Endodermal cell (in vitro differentiated cells): Measurements from ENCODE around the gene TECTA. TPM values are rescaled to one million over a fixed set of nuclear protein-coding genes. Genes with fewer than 3 reads are reported as not detected.

Experiments used
- DNase-seq: peaks from one replicate; pipeline ENCODE4 v3.0.0-alpha.2; 2017
- H3K27ac ChIP-seq: 2 replicates; pipeline ENCODE4 v1.5.1; 2013; ENCODE audit warnings: mild to moderate bottlenecking, low read depth, low read length, moderate library complexity
- H3K27me3 ChIP-seq: 2 replicates; pipeline ENCODE4 v1.6.1; 2013; ENCODE audit warnings: mild to moderate bottlenecking, low read length, moderate library complexity; ENCODE audit not compliant: insufficient read depth, control insufficient read depth, poor library complexity, severe bottlenecking
- H3K36me3 ChIP-seq: 2 replicates; pipeline ENCODE4 v1.7.0; 2013; ENCODE audit warnings: mild to moderate bottlenecking, low read length, moderate library complexity; ENCODE audit not compliant: control insufficient read depth, insufficient read depth
- H3K4me1 ChIP-seq: one replicate; pipeline ENCODE4 v1.7.0; 2013; ENCODE audit warnings: low read length; ENCODE audit not compliant: control insufficient read depth, insufficient read depth
- H3K4me3 ChIP-seq: 2 replicates; pipeline ENCODE4 v1.5.1; 2013; ENCODE audit warnings: mild to moderate bottlenecking, low read length, moderate library complexity
- H3K9ac ChIP-seq: 2 replicates; pipeline ENCODE4 v1.6.1; 2013; ENCODE audit warnings: mild to moderate bottlenecking, low read length, moderate library complexity; ENCODE audit not compliant: poor library complexity, severe bottlenecking; ENCODE audit errors: extremely low read depth
- H3K9me3 ChIP-seq: 2 replicates; pipeline ENCODE4 v1.6.1; 2013; ENCODE audit warnings: mild to moderate bottlenecking, low read length, moderate library complexity; ENCODE audit not compliant: control insufficient read depth
- H3K27ac Mint-ChIP-seq: 2 replicates; pipeline ENCODE4 v1.8.0; 2020; ENCODE audit warnings: mixed read lengths
- H3K27me3 Mint-ChIP-seq: 2 replicates; pipeline ENCODE4 v1.8.0; 2021; ENCODE audit warnings: mild to moderate bottlenecking, mixed read lengths; ENCODE audit not compliant: insufficient read depth
- H3K36me3 Mint-ChIP-seq: 2 replicates; pipeline ENCODE4 v1.8.0; 2020; ENCODE audit warnings: low read depth, mixed read lengths
- H3K4me1 Mint-ChIP-seq: 2 replicates; pipeline ENCODE4 v1.8.0; 2020; ENCODE audit warnings: mixed read lengths
- H3K4me3 Mint-ChIP-seq: 2 replicates; pipeline ENCODE4 v1.8.0; 2020; ENCODE audit warnings: mild to moderate bottlenecking, moderate library complexity, mixed read lengths
- H3K9me3 Mint-ChIP-seq: 2 replicates; pipeline ENCODE4 v1.8.0; 2020; ENCODE audit warnings: mild to moderate bottlenecking, mixed read lengths
- CTCF ChIP-seq: fragments of 200-600 bp; sonication (generic); conservative IDR thresholded peaks from 2 replicates; pipeline ENCODE4 v1.5.0; 2021; ENCODE audit warnings: antibody characterized with exemption, mild to moderate bottlenecking
- WGBS, 2 experiments: methylation state at CpG; one replicate each; pipeline versions ENCODE4 v1.1.5 to v1.1.7; 2013; ENCODE audit warnings: missing lambda C conversion rate in 2 of 2, mixed read lengths in 1 of 2; ENCODE audit not compliant: insufficient coverage in 1 of 2, insufficient read length in 1 of 2; 5-methylcytosine and 5-hydroxymethylcytosine counted together
- total RNA-seq, 2 donors: library from RNA; stranded (reverse); fragmentation: NEBNext Ultra II Directional in 1 of 2; extraction: Animal tissue kit (Norgen Biotek cat#: 25700) in 1 of 2; gene quantifications; 2 replicates in 1 of 2; 3 replicates in 1 of 2; pipeline ENCODE4 v1.2.1, GENCODE V29; 2021

TECTA gene
- total RNA-seq, 2 donors from 2014 or later, result 1.4 to 2.2 TPM

DNA sequence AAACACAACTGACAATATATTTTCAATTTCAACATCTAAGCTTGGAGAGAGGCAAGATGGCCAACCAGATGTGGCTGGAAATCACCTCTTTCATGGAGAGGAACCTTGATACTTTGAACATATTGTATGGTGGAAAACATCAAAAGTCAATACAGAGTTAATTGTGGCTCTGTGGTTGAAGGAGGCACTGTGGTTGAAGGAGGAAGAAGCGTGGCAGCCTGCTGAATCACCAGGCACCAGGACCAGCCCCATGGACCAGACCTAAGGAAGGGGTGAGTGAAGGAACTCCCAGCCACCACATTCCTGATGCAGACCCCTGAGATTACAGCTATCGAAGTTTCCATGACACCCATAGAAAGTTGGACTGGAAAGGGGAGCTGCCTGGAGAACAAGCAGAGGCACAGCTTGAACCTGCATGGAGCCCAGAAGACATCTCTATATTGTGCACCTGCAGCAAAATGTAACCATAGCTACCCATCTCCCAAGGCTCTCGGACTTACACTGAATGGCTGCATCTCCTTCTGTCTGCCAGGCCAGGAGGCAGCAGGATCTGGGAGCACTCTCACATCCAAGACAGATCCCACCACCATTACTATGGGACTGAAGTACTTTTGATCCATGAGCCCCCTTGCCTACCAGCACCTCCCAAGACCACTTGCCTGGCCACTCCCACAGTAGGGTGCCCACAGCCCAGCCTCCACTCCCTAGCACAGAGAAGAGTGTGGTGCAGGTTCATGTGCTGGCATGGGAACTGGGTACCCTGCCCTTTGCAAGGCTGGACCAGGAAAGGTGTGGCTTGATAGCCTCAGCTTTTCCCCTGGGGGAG lies 111.7 kb downstream of the TECTA start:
- Mint-ChIP-seq H3K27me3 (peaks cover 1% of the 10 kb centered on the region), H3K27ac (no peak overlapping the region), H3K4me3 (no peak overlapping the region), H3K9me3 (no peaks in the 10 kb centered on the region), H3K4me1 (no peaks in the 10 kb centered on the region), H3K36me3 (no peaks in the 10 kb centered on the region)
- no peak for DNase-seq
- Histone ChIP-seq H3K27me3 (no peaks in the 10 kb centered on the region), H3K4me3 (no peak overlapping the region), H3K27ac (no peak overlapping the region), H3K9me3 (no peaks in the 10 kb centered on the region), H3K9ac (no peak overlapping the region), H3K36me3 (no peaks in the 10 kb centered on the region), H3K4me1 (no peaks in the 10 kb centered on the region)
- 96 to 100% methylated on average over 1 to 3 of the region's 3 CpGs for WGBS, 2 experiments
- no peak for TF ChIP-seq CTCF

- TF ChIP-seq CTCF, result no peak
- Histone ChIP-seq H3K9ac (no peak overlapping the region), H3K27ac (no peak overlapping the region), H3K9me3 (no peaks in the 10 kb centered on the region), H3K27me3 (no peaks in the 10 kb centered on the region), H3K4me1 (no peaks in the 10 kb centered on the region), H3K4me3 (no peak overlapping the region), H3K36me3 (no peaks in the 10 kb centered on the region)
- Mint-ChIP-seq H3K36me3 (no peaks in the 10 kb centered on the region), H3K27ac (no peak overlapping the region), H3K27me3 (peaks cover 1% of the 10 kb centered on the region), H3K9me3 (no peaks in the 10 kb centered on the region), H3K4me3 (no peak overlapping the region), H3K4me1 (no peaks in the 10 kb centered on the region)
- WGBS, 2 experiments, result 76 to 78% methylated on average over 3 of the region's 3 CpGs
- DNase-seq, result no peak
These were observed 112.4 kb downstream of the TECTA start for GRCh38 chr11:121213362-121213893.

DNA sequence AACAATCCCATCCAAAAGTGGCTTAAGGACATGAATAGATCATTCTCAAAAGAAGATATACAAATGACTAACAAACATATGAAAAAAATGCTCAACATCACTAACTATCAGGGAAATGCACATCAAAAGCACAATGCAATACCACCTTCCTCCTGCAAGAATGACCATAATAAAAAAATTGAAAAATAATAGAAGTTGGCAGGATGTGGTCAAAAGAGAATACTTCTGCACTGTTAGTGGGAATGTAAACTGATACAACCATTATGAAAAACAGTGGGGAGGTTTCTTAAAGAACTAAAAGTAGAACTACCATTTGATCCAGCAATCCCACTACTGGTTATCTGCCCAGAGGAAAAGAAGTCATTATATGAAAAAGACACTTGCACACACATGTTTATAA lies 113.8 kb downstream of the TECTA start:
- peaks cover 1% of the 10 kb centered on the region for H3K27me3 Mint-ChIP-seq
- Histone ChIP-seq H3K36me3 (no peaks in the 10 kb centered on the region), H3K4me1 (no peaks in the 10 kb centered on the region), H3K27ac (no peak overlapping the region), H3K9me3 (no peaks in the 10 kb centered on the region), H3K9ac (no peak overlapping the region), H3K4me3 (no peak overlapping the region), H3K27me3 (no peaks in the 10 kb centered on the region)
- no peaks in the 10 kb centered on the region for H3K36me3 Mint-ChIP-seq
- H3K4me3 Mint-ChIP-seq, result no peak overlapping the region
- no peak overlapping the region for H3K27ac Mint-ChIP-seq
- no peak for TF ChIP-seq CTCF
- H3K4me1 Mint-ChIP-seq, result no peaks in the 10 kb centered on the region
- no peak for DNase-seq
- H3K9me3 Mint-ChIP-seq, result no peaks in the 10 kb centered on the region
